ENCODE results near the gene CENPN.

The CENPN gene

GRCh38 chr16:81067166-81067565 lies 60.2 kb downstream of the CENPN start:
- Histone ChIP-seq H3K79me2 (ENCODE audit: low read length) (no peaks in the 10 kb centered on the region), H3K4me1 (ENCODE audit: low read length) (no peaks in the 10 kb centered on the region), H3K4me3 (ENCODE audit: low read length) (no peak overlapping the region), H4K20me1 (ENCODE audit: insufficient read depth, low read length) (no peaks in the 10 kb centered on the region), H3K4me2 (ENCODE audit: low read depth, low read length) (no peak overlapping the region), H3K9me3 (replicated peaks; ENCODE audit: insufficient read depth, low read length) (no peaks in the 10 kb centered on the region), H3K27me3 (replicated peaks; ENCODE audit: insufficient read depth, low read length) (no peaks in the 10 kb centered on the region), H3K36me3 (replicated peaks; ENCODE audit: insufficient read depth, low read length) (no peaks in the 10 kb centered on the region), H3K9me2 (replicated peaks; ENCODE audit: insufficient read depth, low read length) (no peaks in the 10 kb centered on the region), H3K27ac (ENCODE audit: low read length) (no peak overlapping the region), H3K9ac (ENCODE audit: low read length) (no peak overlapping the region), H2AFZ (ENCODE audit: low read length) (no peak overlapping the region), H3F3A (ENCODE audit: insufficient read depth, low read length) (no peaks in the 10 kb centered on the region)
- DNase-seq, result no peak
- TF ChIP-seq EZH2 (optimal IDR thresholded peaks at IDR 0.05; ENCODE audit: low read depth, low read length), result no peak
- no peak for TF ChIP-seq CTCF (IDR thresholded peaks at IDR 0.05; ENCODE audit: low read length)
- no peak for TF ChIP-seq EZH2phosphoT487 (IDR thresholded peaks at IDR 0.05; ENCODE audit: low read length)

GRCh38 chr16:81069063-81069462 lies 62.0 kb downstream of the CENPN start:
- Histone ChIP-seq H3K27ac (ENCODE audit: low read length) (no peak overlapping the region), H3K79me2 (ENCODE audit: low read length) (no peaks in the 10 kb centered on the region), H3K36me3 (replicated peaks; ENCODE audit: insufficient read depth, low read length) (no peaks in the 10 kb centered on the region), H4K20me1 (ENCODE audit: insufficient read depth, low read length) (no peaks in the 10 kb centered on the region), H3F3A (ENCODE audit: insufficient read depth, low read length) (no peaks in the 10 kb centered on the region), H3K9me2 (replicated peaks; ENCODE audit: insufficient read depth, low read length) (no peaks in the 10 kb centered on the region), H3K4me2 (ENCODE audit: low read depth, low read length) (no peak overlapping the region), H3K4me3 (ENCODE audit: low read length) (no peak overlapping the region), H3K27me3 (replicated peaks; ENCODE audit: insufficient read depth, low read length) (no peaks in the 10 kb centered on the region), H3K4me1 (ENCODE audit: low read length) (no peaks in the 10 kb centered on the region), H3K9me3 (replicated peaks; ENCODE audit: insufficient read depth, low read length) (no peaks in the 10 kb centered on the region), H2AFZ (ENCODE audit: low read length) (no peak overlapping the region), H3K9ac (ENCODE audit: low read length) (no peak overlapping the region)
- TF ChIP-seq CTCF (IDR thresholded peaks at IDR 0.05; ENCODE audit: low read length) (no peak), EZH2 (optimal IDR thresholded peaks at IDR 0.05; ENCODE audit: low read depth, low read length) (no peak)
- DNase-seq, result no peak

- Histone ChIP-seq H3F3A (ENCODE audit: insufficient read depth, low read length) (no peaks in the 10 kb centered on the region), H3K79me2 (ENCODE audit: low read length) (no peaks in the 10 kb centered on the region), H3K9ac (ENCODE audit: low read length) (no peak overlapping the region), H3K27me3 (replicated peaks; ENCODE audit: insufficient read depth, low read length) (no peaks in the 10 kb centered on the region), H3K36me3 (replicated peaks; ENCODE audit: insufficient read depth, low read length) (no peaks in the 10 kb centered on the region), H3K9me2 (replicated peaks; ENCODE audit: insufficient read depth, low read length) (no peaks in the 10 kb centered on the region), H3K9me3 (replicated peaks; ENCODE audit: insufficient read depth, low read length) (no peaks in the 10 kb centered on the region), H4K20me1 (ENCODE audit: insufficient read depth, low read length) (no peaks in the 10 kb centered on the region), H3K4me3 (ENCODE audit: low read length) (no peak overlapping the region), H3K4me2 (ENCODE audit: low read depth, low read length) (no peak overlapping the region), H3K4me1 (ENCODE audit: low read length) (no peaks in the 10 kb centered on the region), H2AFZ (ENCODE audit: low read length) (no peak overlapping the region), H3K27ac (ENCODE audit: low read length) (no peak overlapping the region)
- DNase-seq, result no peak
- TF ChIP-seq EZH2 (optimal IDR thresholded peaks at IDR 0.05; ENCODE audit: low read depth, low read length), result no peak
- TF ChIP-seq CTCF (IDR thresholded peaks at IDR 0.05; ENCODE audit: low read length), result no peak
- TF ChIP-seq EZH2phosphoT487 (IDR thresholded peaks at IDR 0.05; ENCODE audit: low read length), result no peak
These were observed 64.0 kb downstream of the CENPN start for GRCh38 chr16:81070979-81071378.
